A549 (cell line): ENCODE measurements around the gene SEPTIN12. TPM values are rescaled to one million over a fixed set of nuclear protein-coding genes. Genes with fewer than 3 reads are reported as not detected.

Experiments
- ATAC-seq, 2 experiments: fragments of 200-7000 bp in 1 of 2; fragments of >200 bp in 1 of 2; cut with Nextera tagmentation in 1 of 2; cut with Tn5 transposase in 1 of 2; 3 replicates each; pipeline versions ENCODE4 v1.8.0 to v1.9.1; 2018 to 2020; ENCODE audit warnings: mild to moderate bottlenecking in 1 of 2, moderate library complexity in 1 of 2
- CTCF ChIA-PET: fragments of 300-600 bp; sonication (Branson Sonifier 250); formaldehyde crosslinking; extraction: SDS; loops from one replicate; lab custom pipeline; 2021; ENCODE audit warnings: antibody characterized with exemption, inconsistent platforms; lab: Yijun Ruan, JAX
- POLR2A ChIA-PET: fragments of 350-600 bp; formaldehyde crosslinking; extraction: SDS; loops from one replicate; lab custom pipeline; 2021; ENCODE audit warnings: antibody characterized with exemption, inconsistent platforms; lab: Yijun Ruan, JAX
- DNase-seq, 2 experiments: peaks; one replicate each; pipeline versions ENCODE4 v3.0.0 to v3.0.0-alpha.2; 2011 to 2016; ENCODE audit warnings: low read depth in 1 of 2, low spot score in 1 of 2
- FAIRE-seq: peaks from 2 replicates; lab custom pipeline; 2011; peaks lifted over from hg19 to GRCh38; lab: Jason Lieb, UNC
- H3K27ac ChIP-seq, 2 experiments: fragments of >200 bp; sonication (Bioruptor Twin); formaldehyde crosslinking; 3 replicates each; pipeline ENCODE4 v1.5.1; 2016 to 2017
- H3K4me1 ChIP-seq: fragments of >200 bp; sonication (Bioruptor Twin); formaldehyde crosslinking; 3 replicates; pipeline ENCODE4 v1.6.1; 2016
- H3K4me2 ChIP-seq: fragments of >200 bp; sonication (Bioruptor Twin); formaldehyde crosslinking; 3 replicates; pipeline ENCODE4 v1.6.1; 2016
- H3K4me3 ChIP-seq: fragments of >200 bp; sonication (Bioruptor Twin); formaldehyde crosslinking; 3 replicates; pipeline ENCODE4 v1.5.1; 2016
- H3K9me3 ChIP-seq: fragments of >200 bp; sonication (Bioruptor Twin); formaldehyde crosslinking; 3 replicates; pipeline ENCODE4 v1.6.1; 2016
- CHD2 ChIP-seq: fragments of 150-350 bp; IDR thresholded peaks from 2 replicates; pipeline ENCODE4 v1.6.1; 2014; ENCODE audit warnings: low read length; ENCODE audit not compliant: partially characterized antibody
- FOSB ChIP-seq: fragments of 250-450 bp; sonication (Bioruptor Pico); IDR thresholded peaks from 2 replicates; pipeline ENCODE4 v1.5.0; 2020; ENCODE audit warnings: mild to moderate bottlenecking, moderate library complexity
- FOSL2 ChIP-seq, 2 experiments: fragments of 450-650 bp in 1 of 2; fragments of >200 bp in 1 of 2; sonication (Bioruptor Twin) in 1 of 2; formaldehyde crosslinking; IDR thresholded peaks; 2 replicates each; pipeline versions ENCODE4 v1.5.0 to v1.6.1; 2016 to 2020; ENCODE audit warnings: mild to moderate bottlenecking in 1 of 2, moderate library complexity in 1 of 2
- HDAC2 ChIP-seq: fragments of 200-600 bp; sonication (generic); IDR thresholded peaks from 2 replicates; pipeline ENCODE4 v1.6.1; 2016
- HOXA7 ChIP-seq: fragments of 250-450 bp; sonication (Bioruptor Pico); IDR thresholded peaks from 2 replicates; pipeline ENCODE4 v1.5.0; 2020; ENCODE audit warnings: mild to moderate bottlenecking, moderate library complexity
- JUN ChIP-seq, 2 experiments: fragments of >200 bp; sonication (Bioruptor Twin); formaldehyde crosslinking; IDR thresholded peaks; 2 replicates in 1 of 2; 3 replicates in 1 of 2; pipeline ENCODE4 v1.6.1; 2016 to 2017
- KDM1A ChIP-seq: fragments of 200-600 bp; sonication (generic); IDR thresholded peaks from 2 replicates; pipeline ENCODE4 v1.6.1; 2016; ENCODE audit warnings: low read depth, mild to moderate bottlenecking
- MAZ ChIP-seq: fragments of 150-350 bp; IDR thresholded peaks from 2 replicates; pipeline ENCODE4 v1.6.1; 2014; ENCODE audit warnings: antibody characterized with exemption, low read depth, low read length, borderline replicate concordance
- NFE2L2 ChIP-seq: fragments of 150-350 bp; conservative IDR thresholded peaks from 2 replicates; pipeline ENCODE4 v1.6.1; 2014; ENCODE audit warnings: low read length
- POLR2A ChIP-seq: IDR thresholded peaks from 2 replicates; pipeline ENCODE4 v1.6.1; 2012; ENCODE audit warnings: mild to moderate bottlenecking, low read length
- RFX5 ChIP-seq: fragments of 450-650 bp; IDR thresholded peaks from 2 replicates; pipeline ENCODE4 v1.7.1; 2014; ENCODE audit warnings: antibody characterized with exemption, mild to moderate bottlenecking, moderate library complexity
- SMC3 ChIP-seq: fragments of >200 bp; sonication (Bioruptor Twin); formaldehyde crosslinking; IDR thresholded peaks from 3 replicates; pipeline ENCODE4 v1.6.1; 2018; ENCODE audit warnings: inconsistent platforms
- SREBF2 ChIP-seq: fragments of 450-650 bp; IDR thresholded peaks from 2 replicates; pipeline ENCODE4 v1.6.1; 2014; ENCODE audit warnings: mild to moderate bottlenecking, moderate library complexity
- ZNF302 ChIP-seq: fragments of 250-450 bp; sonication (Bioruptor Pico); IDR thresholded peaks from 2 replicates; pipeline ENCODE4 v1.9.0; 2021; ENCODE audit warnings: inconsistent platforms, mild to moderate bottlenecking, moderate library complexity
- ZSCAN20 ChIP-seq: fragments of 250-450 bp; sonication (Bioruptor Pico); IDR thresholded peaks from 2 replicates; pipeline ENCODE4 v1.8.0; 2022; ENCODE audit warnings: mild to moderate bottlenecking, moderate library complexity
- WGBS: methylation state at CpG from one replicate; pipeline ENCODE4 v1.1.6; 2017; ENCODE audit errors: missing lambda C conversion rate; 5-methylcytosine and 5-hydroxymethylcytosine counted together
- polyA plus RNA-seq, 4 experiments: library from polyadenylated mRNA; depleted of rRNA in 3 of 4; stranded (reverse); fragments of >200 nt; fragmentation: RNase III in 1 of 4; extraction: RNeasy Plus Mini Kit Qiagen cat#74134 plus additional on column Dnase treatment in 1 of 4; gene quantifications; 2 replicates in 3 of 4; 3 replicates in 1 of 4; pipeline ENCODE4 v1.2.3, GENCODE V29; 2011 to 2017
- TF ChIP-seq, protein P1 (sequence below): fragments of 250-450 bp; sonication (Bioruptor Pico); IDR thresholded peaks from 2 replicates; pipeline ENCODE4 v1.5.0; 2021; ENCODE audit warnings: mild to moderate bottlenecking, moderate library complexity, borderline replicate concordance
- TF ChIP-seq, protein P2 (sequence below): fragments of 150-350 bp; IDR thresholded peaks from 2 replicates; pipeline ENCODE4 v1.6.1; 2014; ENCODE audit warnings: low read depth, mild to moderate bottlenecking, low read length
- TF ChIP-seq, protein P3 (sequence below): fragments of 200-600 bp; sonication (generic); IDR thresholded peaks from 2 replicates; pipeline ENCODE4 v1.6.1; 2016; ENCODE audit warnings: antibody characterized with exemption, mild to moderate bottlenecking, moderate library complexity
- TF ChIP-seq, protein P4 (sequence below): fragments of >200 bp; sonication (Bioruptor Twin); formaldehyde crosslinking; IDR thresholded peaks from 2 replicates; pipeline ENCODE4 v1.6.1; 2016

Gene SEPTIN12
- polyA plus RNA-seq, 2 of the 4 experiments (the other 2 are of a cell fraction) = 0.14 TPM; not detected in 1

DNA sequence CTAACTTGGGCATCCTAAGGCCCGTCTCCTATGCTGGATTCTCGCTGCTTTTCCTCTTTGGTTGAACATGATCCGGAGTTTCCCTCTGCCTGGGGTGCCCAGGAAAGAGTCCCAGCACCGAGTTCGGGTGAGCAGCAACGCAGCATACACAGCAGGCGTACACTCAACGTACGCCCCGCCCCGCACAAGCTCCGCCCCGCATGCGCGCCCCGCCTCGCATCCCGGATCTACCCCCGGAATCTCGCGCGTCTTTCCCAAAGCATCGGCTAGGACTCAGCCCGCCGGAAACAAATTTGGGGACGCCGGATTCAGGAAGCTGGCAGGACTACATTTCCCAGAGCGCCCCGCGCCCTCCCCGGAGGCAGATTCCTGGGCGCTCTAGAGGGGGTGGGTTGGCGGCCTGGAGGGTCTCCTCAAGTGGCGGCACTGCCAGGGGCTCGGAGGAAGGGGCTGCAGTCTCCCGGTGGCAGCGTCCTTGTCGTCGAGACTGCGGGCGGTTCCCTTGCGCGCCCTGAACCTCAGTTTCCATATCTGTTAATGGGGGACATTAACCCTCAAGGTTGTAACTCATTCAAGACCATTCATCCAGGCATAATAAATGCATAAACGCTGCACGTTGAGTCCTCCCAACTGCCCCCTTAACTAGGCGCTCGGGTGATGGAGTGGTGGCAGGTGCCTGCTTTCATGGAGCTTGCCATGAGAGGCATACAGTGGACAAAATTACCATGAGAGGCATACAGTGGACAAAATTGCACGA lies 19.4 kb downstream of the SEPTIN12 start (continued):
- no peak for TF ChIP-seq MAZ

DNA sequence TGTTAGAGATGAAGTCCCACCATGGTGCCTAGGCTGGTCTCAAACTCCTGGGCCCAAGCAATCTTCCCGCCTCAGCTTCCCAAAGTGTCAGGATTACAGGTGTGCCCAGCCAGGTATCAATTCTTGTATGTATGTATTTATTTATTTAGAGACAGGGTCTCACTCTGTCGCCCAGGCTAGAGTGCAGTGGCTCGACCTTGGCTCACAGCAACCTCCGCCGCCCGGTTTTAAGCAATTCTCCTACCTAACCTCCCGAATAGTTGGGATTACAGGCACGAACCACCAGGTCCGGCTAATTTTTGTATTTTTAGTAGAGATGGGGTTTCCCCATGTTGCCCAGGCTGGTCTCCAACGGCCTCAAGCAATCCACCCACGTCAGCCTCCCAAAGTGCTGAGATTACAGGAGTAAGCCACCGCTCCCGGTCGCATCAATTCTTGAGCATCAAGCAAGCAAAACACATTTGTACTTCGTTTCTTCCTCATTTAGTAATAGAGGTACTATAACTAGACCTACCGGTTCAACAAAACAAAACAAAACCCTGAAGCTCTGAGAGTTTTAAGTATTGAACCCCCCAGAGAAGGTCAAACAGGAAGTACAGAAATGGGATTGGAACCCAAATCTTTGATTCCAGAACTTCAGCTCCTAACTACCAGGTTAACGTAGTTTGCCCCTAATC lies 20.1 kb downstream of the SEPTIN12 start:
- peak overlapping the region; percentile 81 for H3K4me3 ChIP-seq
- peaks cover 17% of the 10 kb centered on the region; the same call in 2 of the 3 replicates for H3K4me1 ChIP-seq
- POLR2A ChIA-PET = interaction anchor here (0.9 to 2.3 kb wide), 10 partner anchors 8 to 176 kb away, joined by 3 to 25 read pairs (median 4); partner anchors contain the start of genes ANKS3, DNAAF8, GLYR1 and ROGDI
- peak in 1 of 2 experiments; percentile 50 for DNase-seq
- CTCF ChIA-PET = interaction anchor here (1.0 to 2.2 kb wide), 2 partner anchors 188 to 259 kb away, joined by 3 to 13 read pairs; no protein-coding TSS in a partner anchor
- peak in 1 of 2 experiments; percentile 10; a peak in 1 of 6 replicates for ATAC-seq
- WGBS = 41% methylated on average over 17 of the region's 17 CpGs
- peak overlapping the region; percentile 86 for H3K4me2 ChIP-seq
- FAIRE-seq = no peak
- H3K9me3 ChIP-seq = no peaks in the 10 kb centered on the region
- peak overlapping the region; percentile 84 to 98 for H3K27ac ChIP-seq
- TF ChIP-seq, protein P1, sequence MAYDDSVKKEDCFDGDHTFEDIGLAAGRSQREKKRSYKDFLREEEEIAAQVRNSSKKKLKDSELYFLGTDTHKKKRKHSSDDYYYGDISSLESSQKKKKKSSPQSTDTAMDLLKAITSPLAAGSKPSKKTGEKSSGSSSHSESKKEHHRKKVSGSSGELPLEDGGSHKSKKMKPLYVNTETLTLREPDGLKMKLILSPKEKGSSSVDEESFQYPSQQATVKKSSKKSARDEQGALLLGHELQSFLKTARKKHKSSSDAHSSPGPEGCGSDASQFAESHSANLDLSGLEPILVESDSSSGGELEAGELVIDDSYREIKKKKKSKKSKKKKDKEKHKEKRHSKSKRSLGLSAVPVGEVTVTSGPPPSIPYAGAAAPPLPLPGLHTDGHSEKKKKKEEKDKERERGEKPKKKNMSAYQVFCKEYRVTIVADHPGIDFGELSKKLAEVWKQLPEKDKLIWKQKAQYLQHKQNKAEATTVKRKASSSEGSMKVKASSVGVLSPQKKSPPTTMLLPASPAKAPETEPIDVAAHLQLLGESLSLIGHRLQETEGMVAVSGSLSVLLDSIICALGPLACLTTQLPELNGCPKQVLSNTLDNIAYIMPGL (CRISPR knock-in tag) = no peak
- no peak for TF ChIP-seq FOSB (CRISPR knock-in tag)
- TF ChIP-seq ZNF302 = no peak
- TF ChIP-seq FOSL2 (IDR thresholded peaks at IDR 0.05) = no peak
- no peak for TF ChIP-seq FOSL2 (CRISPR knock-in tag; IDR thresholded peaks at IDR 0.05)
- no peak; a peak in 1 of 5 replicates for TF ChIP-seq JUN (IDR thresholded peaks at IDR 0.05)
- no peak for TF ChIP-seq SREBF2
- no peak for TF ChIP-seq SMC3
- TF ChIP-seq, protein P2, sequence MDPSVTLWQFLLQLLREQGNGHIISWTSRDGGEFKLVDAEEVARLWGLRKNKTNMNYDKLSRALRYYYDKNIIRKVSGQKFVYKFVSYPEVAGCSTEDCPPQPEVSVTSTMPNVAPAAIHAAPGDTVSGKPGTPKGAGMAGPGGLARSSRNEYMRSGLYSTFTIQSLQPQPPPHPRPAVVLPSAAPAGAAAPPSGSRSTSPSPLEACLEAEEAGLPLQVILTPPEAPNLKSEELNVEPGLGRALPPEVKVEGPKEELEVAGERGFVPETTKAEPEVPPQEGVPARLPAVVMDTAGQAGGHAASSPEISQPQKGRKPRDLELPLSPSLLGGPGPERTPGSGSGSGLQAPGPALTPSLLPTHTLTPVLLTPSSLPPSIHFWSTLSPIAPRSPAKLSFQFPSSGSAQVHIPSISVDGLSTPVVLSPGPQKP = no peak
- no peak for TF ChIP-seq NFE2L2
- TF ChIP-seq ZSCAN20 (CRISPR knock-in tag) = no peak
- TF ChIP-seq, protein P3, sequence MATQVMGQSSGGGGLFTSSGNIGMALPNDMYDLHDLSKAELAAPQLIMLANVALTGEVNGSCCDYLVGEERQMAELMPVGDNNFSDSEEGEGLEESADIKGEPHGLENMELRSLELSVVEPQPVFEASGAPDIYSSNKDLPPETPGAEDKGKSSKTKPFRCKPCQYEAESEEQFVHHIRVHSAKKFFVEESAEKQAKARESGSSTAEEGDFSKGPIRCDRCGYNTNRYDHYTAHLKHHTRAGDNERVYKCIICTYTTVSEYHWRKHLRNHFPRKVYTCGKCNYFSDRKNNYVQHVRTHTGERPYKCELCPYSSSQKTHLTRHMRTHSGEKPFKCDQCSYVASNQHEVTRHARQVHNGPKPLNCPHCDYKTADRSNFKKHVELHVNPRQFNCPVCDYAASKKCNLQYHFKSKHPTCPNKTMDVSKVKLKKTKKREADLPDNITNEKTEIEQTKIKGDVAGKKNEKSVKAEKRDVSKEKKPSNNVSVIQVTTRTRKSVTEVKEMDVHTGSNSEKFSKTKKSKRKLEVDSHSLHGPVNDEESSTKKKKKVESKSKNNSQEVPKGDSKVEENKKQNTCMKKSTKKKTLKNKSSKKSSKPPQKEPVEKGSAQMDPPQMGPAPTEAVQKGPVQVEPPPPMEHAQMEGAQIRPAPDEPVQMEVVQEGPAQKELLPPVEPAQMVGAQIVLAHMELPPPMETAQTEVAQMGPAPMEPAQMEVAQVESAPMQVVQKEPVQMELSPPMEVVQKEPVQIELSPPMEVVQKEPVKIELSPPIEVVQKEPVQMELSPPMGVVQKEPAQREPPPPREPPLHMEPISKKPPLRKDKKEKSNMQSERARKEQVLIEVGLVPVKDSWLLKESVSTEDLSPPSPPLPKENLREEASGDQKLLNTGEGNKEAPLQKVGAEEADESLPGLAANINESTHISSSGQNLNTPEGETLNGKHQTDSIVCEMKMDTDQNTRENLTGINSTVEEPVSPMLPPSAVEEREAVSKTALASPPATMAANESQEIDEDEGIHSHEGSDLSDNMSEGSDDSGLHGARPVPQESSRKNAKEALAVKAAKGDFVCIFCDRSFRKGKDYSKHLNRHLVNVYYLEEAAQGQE = no peak
- no peak for TF ChIP-seq KDM1A
- TF ChIP-seq CHD2 = no peak
- TF ChIP-seq, protein P4, sequence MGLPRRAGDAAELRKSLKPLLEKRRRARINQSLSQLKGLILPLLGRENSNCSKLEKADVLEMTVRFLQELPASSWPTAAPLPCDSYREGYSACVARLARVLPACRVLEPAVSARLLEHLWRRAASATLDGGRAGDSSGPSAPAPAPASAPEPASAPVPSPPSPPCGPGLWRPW = no peak
- no peak for TF ChIP-seq RFX5
- TF ChIP-seq POLR2A = no peak
- no peak for TF ChIP-seq HOXA7
- TF ChIP-seq HDAC2 = no peak
